HL-60 (cell line): ENCODE data around the gene YIF1B.

Experiments used
- TF ChIP-seq, protein P1 (sequence below): IDR thresholded peaks from 2 replicates; pipeline ENCODE4 v1.6.1; 2012; ENCODE audit warnings: low read depth; ENCODE audit not compliant: insufficient replicate concordance
- TF ChIP-seq, protein P2 (sequence below): IDR thresholded peaks from one replicate; pipeline ENCODE4 v1.5.1; 2011; ENCODE audit warnings: low read length, control low read depth, inconsistent platforms; ENCODE audit not compliant: insufficient read depth

GRCh38 chr19:38304352-38304865, 11.3 kb downstream of the YIF1B start:
- TF ChIP-seq, protein P1, sequence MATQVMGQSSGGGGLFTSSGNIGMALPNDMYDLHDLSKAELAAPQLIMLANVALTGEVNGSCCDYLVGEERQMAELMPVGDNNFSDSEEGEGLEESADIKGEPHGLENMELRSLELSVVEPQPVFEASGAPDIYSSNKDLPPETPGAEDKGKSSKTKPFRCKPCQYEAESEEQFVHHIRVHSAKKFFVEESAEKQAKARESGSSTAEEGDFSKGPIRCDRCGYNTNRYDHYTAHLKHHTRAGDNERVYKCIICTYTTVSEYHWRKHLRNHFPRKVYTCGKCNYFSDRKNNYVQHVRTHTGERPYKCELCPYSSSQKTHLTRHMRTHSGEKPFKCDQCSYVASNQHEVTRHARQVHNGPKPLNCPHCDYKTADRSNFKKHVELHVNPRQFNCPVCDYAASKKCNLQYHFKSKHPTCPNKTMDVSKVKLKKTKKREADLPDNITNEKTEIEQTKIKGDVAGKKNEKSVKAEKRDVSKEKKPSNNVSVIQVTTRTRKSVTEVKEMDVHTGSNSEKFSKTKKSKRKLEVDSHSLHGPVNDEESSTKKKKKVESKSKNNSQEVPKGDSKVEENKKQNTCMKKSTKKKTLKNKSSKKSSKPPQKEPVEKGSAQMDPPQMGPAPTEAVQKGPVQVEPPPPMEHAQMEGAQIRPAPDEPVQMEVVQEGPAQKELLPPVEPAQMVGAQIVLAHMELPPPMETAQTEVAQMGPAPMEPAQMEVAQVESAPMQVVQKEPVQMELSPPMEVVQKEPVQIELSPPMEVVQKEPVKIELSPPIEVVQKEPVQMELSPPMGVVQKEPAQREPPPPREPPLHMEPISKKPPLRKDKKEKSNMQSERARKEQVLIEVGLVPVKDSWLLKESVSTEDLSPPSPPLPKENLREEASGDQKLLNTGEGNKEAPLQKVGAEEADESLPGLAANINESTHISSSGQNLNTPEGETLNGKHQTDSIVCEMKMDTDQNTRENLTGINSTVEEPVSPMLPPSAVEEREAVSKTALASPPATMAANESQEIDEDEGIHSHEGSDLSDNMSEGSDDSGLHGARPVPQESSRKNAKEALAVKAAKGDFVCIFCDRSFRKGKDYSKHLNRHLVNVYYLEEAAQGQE = no peak
- TF ChIP-seq, protein P2, sequence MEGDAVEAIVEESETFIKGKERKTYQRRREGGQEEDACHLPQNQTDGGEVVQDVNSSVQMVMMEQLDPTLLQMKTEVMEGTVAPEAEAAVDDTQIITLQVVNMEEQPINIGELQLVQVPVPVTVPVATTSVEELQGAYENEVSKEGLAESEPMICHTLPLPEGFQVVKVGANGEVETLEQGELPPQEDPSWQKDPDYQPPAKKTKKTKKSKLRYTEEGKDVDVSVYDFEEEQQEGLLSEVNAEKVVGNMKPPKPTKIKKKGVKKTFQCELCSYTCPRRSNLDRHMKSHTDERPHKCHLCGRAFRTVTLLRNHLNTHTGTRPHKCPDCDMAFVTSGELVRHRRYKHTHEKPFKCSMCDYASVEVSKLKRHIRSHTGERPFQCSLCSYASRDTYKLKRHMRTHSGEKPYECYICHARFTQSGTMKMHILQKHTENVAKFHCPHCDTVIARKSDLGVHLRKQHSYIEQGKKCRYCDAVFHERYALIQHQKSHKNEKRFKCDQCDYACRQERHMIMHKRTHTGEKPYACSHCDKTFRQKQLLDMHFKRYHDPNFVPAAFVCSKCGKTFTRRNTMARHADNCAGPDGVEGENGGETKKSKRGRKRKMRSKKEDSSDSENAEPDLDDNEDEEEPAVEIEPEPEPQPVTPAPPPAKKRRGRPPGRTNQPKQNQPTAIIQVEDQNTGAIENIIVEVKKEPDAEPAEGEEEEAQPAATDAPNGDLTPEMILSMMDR = no peak
